ENCODE results near the gene ATXN1. TPM values are rescaled to one million over a fixed set of nuclear protein-coding genes. Genes with fewer than 3 reads are reported as not detected.
A peak's percentile ranks its signal among the peaks of the same experiment; 100 is the strongest.

The ATXN1 gene
- total RNA-seq, 1 experiment from 2014 or later = 5.6 TPM

DNA sequence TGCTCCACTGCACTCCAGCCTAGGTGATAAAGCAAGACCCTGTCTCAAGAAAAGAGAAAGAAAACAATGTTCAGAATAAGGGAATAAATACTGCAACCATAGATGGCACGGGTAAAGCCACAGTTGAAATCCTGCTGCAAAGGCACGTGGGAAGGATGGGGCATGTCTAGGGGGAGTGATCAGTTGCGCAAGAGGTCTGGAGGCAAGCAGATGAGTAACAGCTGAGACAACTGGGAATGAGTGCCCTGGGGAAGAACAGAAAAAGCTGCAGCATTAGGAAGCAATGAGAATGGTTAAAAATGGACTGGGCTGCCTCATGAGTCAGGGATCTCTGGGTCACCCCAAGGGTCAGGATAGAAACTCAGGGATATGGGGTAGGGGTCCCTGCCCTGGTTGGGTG is 426.6 kb downstream of the ATXN1 start:
- H3K27me3 Mint-ChIP-seq (ENCODE audit: low read depth) = no peaks in the 10 kb centered on the region
- Histone ChIP-seq H2BK20ac (ENCODE audit: low read depth, low read length, poor library complexity, severe bottlenecking) (no peak overlapping the region), H3K18ac (ENCODE audit: insufficient read length, low read depth, low read length) (no peak overlapping the region), H4K5ac (ENCODE audit: insufficient read length, low read depth, low read length) (no peak overlapping the region), H2BK5ac (ENCODE audit: insufficient read length, low read length) (no peak overlapping the region), H2AK5ac (ENCODE audit: insufficient read length, low read length) (no peak overlapping the region), H3K27ac (ENCODE audit: insufficient read length, low read depth, low read length) (no peak overlapping the region), H2BK12ac (ENCODE audit: insufficient read length, low read depth, low read length) (no peak overlapping the region), H2BK15ac (ENCODE audit: low read depth, low read length) (no peak overlapping the region), H3K23ac (ENCODE audit: insufficient read length, low read depth, low read length) (no peak overlapping the region), H3K4me1 (ENCODE audit: insufficient read depth, low read length) (0 out of 2 replicates have a peak, but pooled peaks cover 3% of the 10 kb centered on the region), H3K14ac (ENCODE audit: insufficient read depth, low read length) (no peak overlapping the region), H3K9me3 (ENCODE audit: control insufficient read depth, low read depth, low read length) (no peaks in the 10 kb centered on the region), H3K79me1 (ENCODE audit: insufficient read depth, low read depth, low read length, poor library complexity, severe bottlenecking) (no peaks in the 10 kb centered on the region), H4K91ac (ENCODE audit: insufficient read length, low read depth, low read length) (no peak overlapping the region), H4K20me1 (ENCODE audit: control insufficient read depth, insufficient read depth, insufficient read length) (no peaks in the 10 kb centered on the region), H3K4me2 (ENCODE audit: insufficient read depth, insufficient read length, low read length) (no peak overlapping the region), H3K23me2 (ENCODE audit: insufficient read length, low read depth, low read length, poor library complexity, severe bottlenecking) (no peaks in the 10 kb centered on the region), H3K9ac (ENCODE audit: extremely low read depth, insufficient read length, low read length) (no peak overlapping the region), H2AFZ (ENCODE audit: low read length) (no peak overlapping the region), H2BK120ac (ENCODE audit: low read depth, low read length, poor library complexity, severe bottlenecking) (no peak overlapping the region), H3K79me2 (ENCODE audit: insufficient read depth, low read length) (no peaks in the 10 kb centered on the region), H3K27me3 (ENCODE audit: insufficient read depth, low read length) (no peaks in the 10 kb centered on the region), H3K56ac (ENCODE audit: insufficient read length, low read depth, low read length) (no peak overlapping the region), H3K4ac (ENCODE audit: low read depth, low read length) (no peak overlapping the region), H3T11ph (ENCODE audit: low read length) (no peak overlapping the region), H4K8ac (replicated peaks; ENCODE audit: insufficient read length, low read depth, low read length) (no peak overlapping the region)
- no peak overlapping the region for H3K4me3 Mint-ChIP-seq
- peak overlapping the region in 1 of 3 experiments; percentile 23; a peak in 2 of 7 replicates for H3K27ac Mint-ChIP-seq
- H3K36me3 Mint-ChIP-seq (ENCODE audit: insufficient read depth in 1 of 3, low read depth in 3 of 3) = no peaks in the 10 kb centered on the region
- H3K4me1 Mint-ChIP-seq = peaks cover 12 to 15% of the 10 kb centered on the region in 2 experiments
- H3K9me3 Mint-ChIP-seq = no peaks in the 10 kb centered on the region
- TF ChIP-seq, protein P1, sequence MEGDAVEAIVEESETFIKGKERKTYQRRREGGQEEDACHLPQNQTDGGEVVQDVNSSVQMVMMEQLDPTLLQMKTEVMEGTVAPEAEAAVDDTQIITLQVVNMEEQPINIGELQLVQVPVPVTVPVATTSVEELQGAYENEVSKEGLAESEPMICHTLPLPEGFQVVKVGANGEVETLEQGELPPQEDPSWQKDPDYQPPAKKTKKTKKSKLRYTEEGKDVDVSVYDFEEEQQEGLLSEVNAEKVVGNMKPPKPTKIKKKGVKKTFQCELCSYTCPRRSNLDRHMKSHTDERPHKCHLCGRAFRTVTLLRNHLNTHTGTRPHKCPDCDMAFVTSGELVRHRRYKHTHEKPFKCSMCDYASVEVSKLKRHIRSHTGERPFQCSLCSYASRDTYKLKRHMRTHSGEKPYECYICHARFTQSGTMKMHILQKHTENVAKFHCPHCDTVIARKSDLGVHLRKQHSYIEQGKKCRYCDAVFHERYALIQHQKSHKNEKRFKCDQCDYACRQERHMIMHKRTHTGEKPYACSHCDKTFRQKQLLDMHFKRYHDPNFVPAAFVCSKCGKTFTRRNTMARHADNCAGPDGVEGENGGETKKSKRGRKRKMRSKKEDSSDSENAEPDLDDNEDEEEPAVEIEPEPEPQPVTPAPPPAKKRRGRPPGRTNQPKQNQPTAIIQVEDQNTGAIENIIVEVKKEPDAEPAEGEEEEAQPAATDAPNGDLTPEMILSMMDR (conservative IDR thresholded peaks at IDR 0.05) = no peak
- no peak for DNase-seq
- no CpG with 5 or more reads among the region's 3 CpGs for WGBS (ENCODE audit: extremely low coverage, insufficient read length, low lambda C conversion rate)
